Spleen (tissue), 11 donors: ENCODE results near the gene CCNF. TPM values are rescaled to one million over a fixed set of nuclear protein-coding genes. Genes with fewer than 3 reads are reported as not detected.
A peak's percentile ranks its signal among the peaks of the same experiment; 100 is the strongest.

Source experiments
- DNase-seq: peaks from one replicate; pipeline ENCODE4 v3.0.0-alpha.2; 2020
- H3K27ac ChIP-seq, 8 donors: fragments of 200-600 bp; sonication (generic) in 7 of 8; 1 replicate in 4 of 8; 2 replicates in 4 of 8; pipeline versions ENCODE4 v1.5.0 to v1.8.0; 2016 to 2021; ENCODE audit warnings: inconsistent platforms in 4 of 8, mild to moderate bottlenecking in 4 of 8, moderate library complexity in 1 of 8
- H3K27me3 ChIP-seq, 7 donors: fragments of 200-600 bp; sonication (generic) in 6 of 7; replicated peaks in 1 of 7; 1 replicate in 4 of 7; 2 replicates in 3 of 7; pipeline versions ENCODE4 v1.5.0 to v1.8.0; 2016 to 2021; ENCODE audit warnings: inconsistent platforms in 3 of 7, mild to moderate bottlenecking in 1 of 7
- H3K36me3 ChIP-seq, 6 donors: fragments of 200-600 bp; sonication (generic) in 5 of 6; 1 replicate in 4 of 6; 2 replicates in 2 of 6; pipeline versions ENCODE4 v1.5.0 to v1.8.0; 2016 to 2021; ENCODE audit warnings: inconsistent platforms in 2 of 6
- H3K4me1 ChIP-seq, 6 donors: fragments of 200-600 bp; sonication (generic) in 5 of 6; 1 replicate in 3 of 6; 2 replicates in 3 of 6; pipeline versions ENCODE4 v1.5.0 to v1.8.0; 2016 to 2021; ENCODE audit warnings: inconsistent platforms in 3 of 6
- H3K4me3 ChIP-seq, 8 donors: fragments of 200-600 bp; sonication (generic) in 7 of 8; 1 replicate in 4 of 8; 2 replicates in 4 of 8; pipeline versions ENCODE4 v1.5.0 to v1.8.0; 2016 to 2021; ENCODE audit warnings: inconsistent platforms in 4 of 8, mild to moderate bottlenecking in 4 of 8, moderate library complexity in 2 of 8
- H3K9me3 ChIP-seq, 8 donors: fragments of 200-600 bp; sonication (generic) in 7 of 8; 1 replicate in 4 of 8; 2 replicates in 4 of 8; pipeline versions ENCODE4 v1.5.0 to v1.8.0; 2016 to 2021; ENCODE audit warnings: inconsistent platforms in 4 of 8
- POLR2A ChIP-seq, 3 donors: fragments of 450-650 bp; IDR thresholded peaks; one replicate each; pipeline ENCODE4 v1.5.1; 2017; ENCODE audit warnings: antibody characterized with exemption in 3 of 3, mild to moderate bottlenecking in 1 of 3
- POLR2AphosphoS5 ChIP-seq, 3 donors: sonication (generic); formaldehyde crosslinking; IDR thresholded peaks; one replicate each; pipeline ENCODE4 v1.5.1; 2017; ENCODE audit warnings: antibody characterized with exemption in 3 of 3
- WGBS, 5 donors: extraction: QIAGEN DNeasy Blood & Tissue Kit in 3 of 5; methylation state at CpG; one replicate each; pipeline versions ENCODE4 v1.1.5 to v1.1.7; 2013 to 2018; 5-methylcytosine and 5-hydroxymethylcytosine counted together
- intact Hi-C: fragments of 100-400 bp; cut with DNase I; formaldehyde crosslinking; loops from one replicate; pipeline ENCODE4 v1.15.0; 2023; ENCODE audit warnings: low total_unique reads
- polyA plus RNA-seq, 3 donors: library from polyadenylated mRNA; stranded (reverse); fragments of 200-250 nt; gene quantifications; one replicate each; pipeline ENCODE4 v1.2.1, GENCODE V29; 2013
- total RNA-seq, 7 donors: library from RNA; depleted of rRNA in 3 of 7; stranded (reverse); fragments of >200 nt in 3 of 7; fragmentation: NEBNext Ultra II Directional in 4 of 7; extraction: Animal tissue kit (Norgen Biotek cat#: 25700) in 4 of 7; gene quantifications; one replicate each; pipeline versions ENCODE4 v1.1.0 to v1.2.1, GENCODE V29; 2016 to 2021
- TF ChIP-seq, protein P1 (sequence below), 11 experiments: fragments of 200-600 bp in 7 of 11; fragments of 450-650 bp in 4 of 11; sonication (generic) in 4 of 11; IDR thresholded peaks in 8 of 11; conservative IDR thresholded peaks in 3 of 11; 1 replicate in 7 of 11; 2 replicates in 4 of 11; pipeline versions ENCODE4 v1.4.0 to v1.8.0; 2016 to 2021; ENCODE audit warnings: antibody characterized with exemption in 11 of 11, inconsistent platforms in 4 of 11, mild to moderate bottlenecking in 1 of 11
- donor health status: healthy with polysubstance abuse.
- donor health status: DM: no; HTN: no; CAD: no; lungs with moderate emphysema.
- donor health status: DM: no; HTN: no; CAD: no.
- donor health status: Bipolar disorder and iron deficiency.
- donor health status: healthy.
- donor health status: DM: no; HTN: no; CAD: no.
- donor health status: DM: yes; HTN: yes; CAD: no.

The CCNF gene
- total and polyA plus RNA-seq, 10 donors, result 1.5 to 11.1 (median 4.7) TPM

DNA sequence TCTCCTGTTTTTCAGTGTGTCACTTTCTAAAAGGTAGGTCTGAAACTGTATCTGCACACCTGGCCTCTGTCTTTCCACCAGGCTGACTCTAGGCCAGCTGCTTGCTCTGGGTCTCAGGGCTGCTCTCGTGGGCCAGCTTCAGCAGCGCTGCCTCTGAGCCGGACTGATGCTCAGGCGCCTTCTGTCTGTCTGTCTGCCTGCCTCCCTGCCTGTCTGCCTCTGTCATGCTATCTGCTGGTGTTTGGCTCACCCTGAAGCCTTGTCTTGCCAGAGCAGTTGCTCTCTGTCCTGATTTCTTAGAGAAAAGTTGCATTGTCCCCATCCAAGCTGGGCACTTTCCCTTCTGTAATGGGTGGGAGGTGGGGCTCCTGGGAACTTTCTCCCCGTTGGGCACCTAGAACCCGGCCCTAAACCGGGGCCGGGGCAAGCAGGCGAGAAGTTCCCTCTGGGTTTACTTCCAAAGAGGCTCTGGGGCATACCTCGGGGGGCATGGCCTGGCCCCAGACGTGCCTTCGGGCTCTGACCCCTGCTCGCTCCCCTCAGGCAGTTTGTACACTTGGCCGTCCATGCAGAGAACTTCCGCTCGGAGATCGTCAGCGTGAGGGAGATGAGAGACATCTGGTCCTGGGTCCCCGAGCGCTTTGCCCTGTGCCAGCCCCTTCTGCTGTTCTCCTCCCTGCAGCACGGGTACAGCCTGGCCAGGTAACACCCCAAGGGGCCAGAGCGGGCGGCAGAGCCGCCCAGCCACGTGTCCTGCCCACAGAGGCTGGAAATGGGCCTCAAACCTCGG is 68.6 kb downstream of the CCNF start:
- peaks cover 10 to 40% (median 21%) of the 10 kb centered on the region in 6 donors for H3K4me1 ChIP-seq
- H3K9me3 ChIP-seq, result no peaks in the 10 kb centered on the region
- no peak overlapping the region for H3K27ac ChIP-seq
- no peaks in the 10 kb centered on the region for H3K27me3 ChIP-seq
- intact Hi-C loops, result loop anchor here (10.0 kb wide), 1 partner anchor 63 kb away; no protein-coding TSS in a partner anchor
- WGBS, 5 donors, result 84 to 89% (median 88%) methylated on average over 18 to 26 of the region's 26 CpGs
- no peak overlapping the region for H3K4me3 ChIP-seq
- DNase-seq, result peak; percentile 60
- TF ChIP-seq POLR2AphosphoS5 (IDR thresholded peaks at IDR 0.05), result no peak
- TF ChIP-seq POLR2A (IDR thresholded peaks at IDR 0.05), result no peak
- TF ChIP-seq, protein P1, sequence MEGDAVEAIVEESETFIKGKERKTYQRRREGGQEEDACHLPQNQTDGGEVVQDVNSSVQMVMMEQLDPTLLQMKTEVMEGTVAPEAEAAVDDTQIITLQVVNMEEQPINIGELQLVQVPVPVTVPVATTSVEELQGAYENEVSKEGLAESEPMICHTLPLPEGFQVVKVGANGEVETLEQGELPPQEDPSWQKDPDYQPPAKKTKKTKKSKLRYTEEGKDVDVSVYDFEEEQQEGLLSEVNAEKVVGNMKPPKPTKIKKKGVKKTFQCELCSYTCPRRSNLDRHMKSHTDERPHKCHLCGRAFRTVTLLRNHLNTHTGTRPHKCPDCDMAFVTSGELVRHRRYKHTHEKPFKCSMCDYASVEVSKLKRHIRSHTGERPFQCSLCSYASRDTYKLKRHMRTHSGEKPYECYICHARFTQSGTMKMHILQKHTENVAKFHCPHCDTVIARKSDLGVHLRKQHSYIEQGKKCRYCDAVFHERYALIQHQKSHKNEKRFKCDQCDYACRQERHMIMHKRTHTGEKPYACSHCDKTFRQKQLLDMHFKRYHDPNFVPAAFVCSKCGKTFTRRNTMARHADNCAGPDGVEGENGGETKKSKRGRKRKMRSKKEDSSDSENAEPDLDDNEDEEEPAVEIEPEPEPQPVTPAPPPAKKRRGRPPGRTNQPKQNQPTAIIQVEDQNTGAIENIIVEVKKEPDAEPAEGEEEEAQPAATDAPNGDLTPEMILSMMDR (IDR thresholded peaks at IDR 0.05 in 8 of 11, conservative IDR thresholded peaks at IDR 0.05 in 3 of 11), result no peak
- peaks cover 0 to 47% (median 17%) of the 10 kb centered on the region in 6 donors for H3K36me3 ChIP-seq

DNA sequence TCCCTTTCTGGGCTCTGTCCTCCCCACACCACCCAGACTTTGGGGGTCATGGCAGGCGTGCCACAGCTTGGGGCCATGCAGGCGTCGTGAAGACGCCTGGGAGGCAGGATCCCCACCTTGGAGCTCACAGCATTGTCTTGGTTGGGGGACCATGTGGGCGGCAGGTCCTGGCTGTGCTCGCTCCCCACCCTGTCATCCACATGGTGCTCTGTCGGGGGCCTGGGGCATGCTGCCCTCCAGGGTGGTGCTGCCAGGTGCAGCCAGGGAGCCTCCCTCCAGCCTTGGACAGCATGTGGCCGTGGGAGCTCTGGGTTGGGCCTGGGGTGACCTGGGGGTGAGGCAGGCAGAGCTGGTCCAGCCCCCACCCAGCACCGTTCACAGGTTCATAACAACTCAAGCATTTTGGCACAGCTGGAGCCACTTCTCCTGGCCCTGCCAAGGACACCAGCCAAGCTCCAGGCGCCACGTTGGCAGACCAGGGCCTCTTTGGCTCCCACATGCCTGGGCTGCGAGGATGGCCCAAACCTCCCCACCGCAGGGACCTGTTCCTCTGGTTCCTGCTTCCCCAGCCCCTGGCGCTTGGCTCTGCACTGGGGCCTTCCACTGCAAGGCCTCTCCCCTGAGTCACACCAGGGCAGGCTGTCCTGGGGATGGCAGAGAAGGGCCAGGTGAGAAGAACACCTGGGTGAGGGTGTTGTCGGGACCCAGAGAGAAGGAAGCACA is 69.4 kb downstream of the CCNF start:
- 78 to 94% (median 90%) methylated on average over 7 to 15 of the region's 15 CpGs for WGBS, 5 donors
- H3K4me1 ChIP-seq, result peaks cover 10 to 48% (median 24%) of the 10 kb centered on the region in 6 donors

DNA sequence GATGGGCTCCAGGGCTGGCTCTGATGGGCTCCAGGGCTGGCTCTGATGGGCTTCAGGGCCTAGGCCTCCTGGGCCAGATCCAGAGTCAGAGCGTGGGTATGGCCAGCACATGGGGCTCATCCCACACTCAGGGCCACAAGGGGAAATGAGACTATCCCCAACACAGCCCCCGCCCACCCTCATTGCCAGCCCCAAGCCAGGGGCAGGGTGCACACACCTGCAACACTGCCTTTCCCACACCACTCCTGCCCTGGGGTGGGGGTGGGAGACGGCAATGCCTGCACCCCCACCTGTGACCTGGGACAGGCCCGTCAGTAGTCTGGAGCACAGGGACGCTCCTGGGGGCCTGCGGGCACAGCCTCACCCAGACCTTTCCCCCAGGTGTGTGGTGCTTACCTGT is 70.2 kb downstream of the CCNF start:
- H3K9me3 ChIP-seq, result no peaks in the 10 kb centered on the region
- WGBS, 5 donors, result 67 to 97% (median 89%) methylated on average over 1 to 6 of the region's 6 CpGs
- H3K36me3 ChIP-seq, result peaks cover 0 to 47% (median 17%) of the 10 kb centered on the region in 6 donors
- TF ChIP-seq POLR2A (IDR thresholded peaks at IDR 0.05), result no peak
- TF ChIP-seq, protein P1 (IDR thresholded peaks at IDR 0.05 in 8 of 11, conservative IDR thresholded peaks at IDR 0.05 in 3 of 11), result no peak
- no peak for TF ChIP-seq POLR2AphosphoS5 (IDR thresholded peaks at IDR 0.05)
- H3K27ac ChIP-seq, result no peak overlapping the region
- no peaks in the 10 kb centered on the region for H3K27me3 ChIP-seq
- H3K4me1 ChIP-seq, result peaks cover 10 to 42% (median 24%) of the 10 kb centered on the region in 6 donors
- H3K4me3 ChIP-seq, result no peak overlapping the region
- DNase-seq, result no peak
- intact Hi-C loops, result loop anchor here (10.0 kb wide), 1 partner anchor 65 kb away; no protein-coding TSS in a partner anchor

More for the DNA sequence above, 69.4 kb downstream of the CCNF start:
- Histone ChIP-seq H3K4me3 (no peak overlapping the region), H3K9me3 (no peaks in the 10 kb centered on the region), H3K27me3 (no peaks in the 10 kb centered on the region), H3K36me3 (peaks cover 0 to 47% (median 17%) of the 10 kb centered on the region in 6 donors), H3K27ac (no peak overlapping the region)
- DNase-seq, result no peak
- no peak for TF ChIP-seq POLR2A (IDR thresholded peaks at IDR 0.05)
- no peak for TF ChIP-seq POLR2AphosphoS5 (IDR thresholded peaks at IDR 0.05)
- TF ChIP-seq, protein P1 (IDR thresholded peaks at IDR 0.05 in 8 of 11, conservative IDR thresholded peaks at IDR 0.05 in 3 of 11), result no peak
- intact Hi-C loops, result loop anchor here (10.0 kb wide), 1 partner anchor 64 kb away; no protein-coding TSS in a partner anchor
